GM12878 (cell line): ENCODE data around the gene WNT9A. TPM values are rescaled to one million over a fixed set of nuclear protein-coding genes. Genes with fewer than 3 reads are reported as not detected.
"Not testable (repeated sequence)": the region's sequence is repeated elsewhere in the genome, so short reads cannot be mapped to it uniquely, and the experiment has no call there.

Experiments
- ATAC-seq: fragments of 200-7000 bp; cut with Tn5 transposase; 3 replicates; pipeline ENCODE4 v1.9.1; 2020; ENCODE audit warnings: mild to moderate bottlenecking, moderate library complexity
- BruUV-seq: library from RNA; stranded (reverse); fragments of 400-500 nt; replicated peaks from 2 replicates; lab custom pipeline; 2021; lab: Mats Ljungman, UMichigan
- CTCF ChIA-PET: fragments of 300-600 bp; sonication (Branson Sonifier 250); formaldehyde crosslinking; extraction: SDS; loops from one replicate; lab custom pipeline; 2021; ENCODE audit warnings: inconsistent platforms; lab: Yijun Ruan, JAX
- POLR2A ChIA-PET: fragments of 350-600 bp; formaldehyde crosslinking; extraction: SDS; loops from one replicate; lab custom pipeline; 2021; ENCODE audit warnings: inconsistent platforms; lab: Charles Lee
- RAD21 ChIA-PET: fragments of 300-600 bp; sonication (Branson Sonifier 250); formaldehyde crosslinking; loops from one replicate; lab custom pipeline; 2023; ENCODE audit warnings: antibody characterized with exemption; ENCODE audit not compliant: unreplicated experiment; lab: Charles Lee
- SMC1A ChIA-PET: fragments of 300-600 bp; sonication (Branson Sonifier 250); formaldehyde crosslinking; loops from one replicate; lab custom pipeline; 2023; ENCODE audit not compliant: unreplicated experiment, uncharacterized antibody; lab: Charles Lee
- DNase-seq: peaks from one replicate; pipeline ENCODE4 v3.0.0-alpha.2; 2011; ENCODE audit warnings: low read depth, low spot score
- FAIRE-seq: peaks from 3 replicates; lab custom pipeline; 2011; peaks lifted over from hg19 to GRCh38; lab: Jason Lieb, UNC
- H2AFZ ChIP-seq: 2 replicates; pipeline ENCODE4 v1.6.0; 2011; ENCODE audit warnings: low read depth, low read length, control low read depth; ENCODE audit not compliant: control insufficient read depth
- H3K27ac ChIP-seq: 2 replicates; pipeline ENCODE4 v1.5.1; 2011; ENCODE audit warnings: control low read depth; ENCODE audit not compliant: control insufficient read depth, insufficient read depth
- H3K27me3 ChIP-seq, 2 experiments: replicated peaks in 1 of 2; 2 replicates each; pipeline versions ENCODE4 v1.6.0 to v1.6.1; 2011; ENCODE audit warnings: low read length in 1 of 2; ENCODE audit not compliant: control insufficient read depth in 2 of 2, insufficient read depth in 2 of 2
- H3K36me3 ChIP-seq, 2 experiments: 2 replicates each; pipeline ENCODE4 v1.5.1; 2011; ENCODE audit warnings: low read length in 1 of 2; ENCODE audit not compliant: control insufficient read depth in 2 of 2, insufficient read depth in 2 of 2
- H3K4me1 ChIP-seq: 2 replicates; pipeline ENCODE4 v1.6.1; 2011; ENCODE audit warnings: mild to moderate bottlenecking, low read length, moderate library complexity, mixed read lengths; ENCODE audit not compliant: control insufficient read depth, insufficient read depth
- H3K4me2 ChIP-seq: 2 replicates; pipeline ENCODE4 v1.6.0; 2011; ENCODE audit warnings: control low read depth; ENCODE audit not compliant: control insufficient read depth, insufficient read depth
- H3K4me3 ChIP-seq: fragments of 200-600 bp; sonication (generic); 2 replicates; pipeline ENCODE4 v1.5.1; 2016
- H3K79me2 ChIP-seq: 2 replicates; pipeline ENCODE4 v1.6.0; 2011; ENCODE audit warnings: low read length; ENCODE audit not compliant: control insufficient read depth, insufficient read depth
- H3K9ac ChIP-seq: 2 replicates; pipeline ENCODE4 v1.8.0; 2011; ENCODE audit warnings: low read length, control low read depth, mixed read lengths; ENCODE audit not compliant: control insufficient read depth, insufficient read depth
- H3K9me3 ChIP-seq: replicated peaks from 3 replicates; pipeline ENCODE4 v1.5.1; 2011; ENCODE audit warnings: mild to moderate bottlenecking, low read length; ENCODE audit not compliant: control insufficient read depth, insufficient read depth
- H4K20me1 ChIP-seq: 2 replicates; pipeline ENCODE4 v1.6.0; 2011; ENCODE audit not compliant: control insufficient read depth, insufficient read depth
- STAT1 ChIP-seq: fragments of 450-650 bp; conservative IDR thresholded peaks from 2 replicates; pipeline ENCODE4 v1.6.1; 2014; ENCODE audit warnings: antibody characterized with exemption, mild to moderate bottlenecking
- WRNIP1 ChIP-seq: IDR thresholded peaks from 2 replicates; pipeline ENCODE4 v1.6.1; 2011; ENCODE audit warnings: low read depth, low read length, improper control_type of control experiment, borderline replicate concordance
- WGBS: methylation state at CpG from one replicate; pipeline ENCODE4 v1.1.6; 2016; ENCODE audit warnings: low lambda C conversion rate; ENCODE audit not compliant: insufficient replicate concordance, insufficient coverage; ENCODE audit errors: missing lambda C conversion rate; 5-methylcytosine and 5-hydroxymethylcytosine counted together
- in situ Hi-C: fragments of 300-500 bp; cut with MboI; formaldehyde crosslinking; loops from 9 replicates; pipeline ENCODE4 v1.14.3; 2018; ENCODE audit warnings: mixed read lengths
- intact Hi-C: fragments of 100-400 bp; cut with micrococcal nuclease; formaldehyde crosslinking; loops from one replicate; pipeline ENCODE4 v1.14.2; 2022; ENCODE audit not compliant: unreplicated experiment
- polyA plus RNA-seq, 11 experiments: library from polyadenylated mRNA; depleted of rRNA in 4 of 11; unstranded in 6 of 11; stranded (reverse) in 5 of 11; fragments of >200 nt; fragmentation: Nextera tagmentation in 4 of 11; fragmentation: Illumina TruSeq in 1 of 11; extraction: Ambion mirVana in 4 of 11; extraction: Trizol in 1 of 11; gene quantifications; 1 replicate in 1 of 11; 2 replicates in 10 of 11; pipeline versions ENCODE4 v1.2.1 to v1.2.3, GENCODE V29; 2011 to 2016; ENCODE audit warnings: inconsistent platforms in 2 of 11, missing spikeins in 2 of 11, low read depth in 1 of 11
- total RNA-seq, 4 experiments: library from RNA; depleted of rRNA in 3 of 4; stranded (reverse); fragments of >200 nt in 3 of 4; fragmentation: Illumina TruSeq in 1 of 4; extraction: Trizol in 1 of 4; gene quantifications; 2 replicates each; pipeline versions ENCODE4 v1.2.1 to v1.2.3, GENCODE V29; 2013 to 2021

Gene WNT9A
- total and polyA plus RNA-seq, 10 of the 15 experiments (the other 5 are each of a cell fraction or from before 2014, with no cell fraction given): not detected

- TF ChIP-seq STAT1 (no peak), WRNIP1 (no peak)
- TF ChIP-seq, all 136 proteins: peak for 0
Observed at GRCh38 chr1:227880342-227880924, 67.3 kb downstream of the WNT9A start (continued).

GRCh38 chr1:227877810-227878209, 69.9 kb downstream of the WNT9A start:
- DNase-seq, POLR2A ChIA-PET, H3K27me3 ChIP-seq, H3K27ac ChIP-seq, RAD21 ChIA-PET, H3K4me1 ChIP-seq, in situ Hi-C loops, H3K79me2 ChIP-seq, H3K9me3 ChIP-seq, BruUV-seq, FAIRE-seq, SMC1A ChIA-PET, H3K9ac ChIP-seq, H4K20me1 ChIP-seq, CTCF ChIA-PET, H2AFZ ChIP-seq, H3K36me3 ChIP-seq, intact Hi-C loops, H3K4me2 ChIP-seq, ATAC-seq, H3K4me3 ChIP-seq: not testable (repeated sequence)
- WGBS: 0% methylated on average over 2 of the region's 3 CpGs

DNA sequence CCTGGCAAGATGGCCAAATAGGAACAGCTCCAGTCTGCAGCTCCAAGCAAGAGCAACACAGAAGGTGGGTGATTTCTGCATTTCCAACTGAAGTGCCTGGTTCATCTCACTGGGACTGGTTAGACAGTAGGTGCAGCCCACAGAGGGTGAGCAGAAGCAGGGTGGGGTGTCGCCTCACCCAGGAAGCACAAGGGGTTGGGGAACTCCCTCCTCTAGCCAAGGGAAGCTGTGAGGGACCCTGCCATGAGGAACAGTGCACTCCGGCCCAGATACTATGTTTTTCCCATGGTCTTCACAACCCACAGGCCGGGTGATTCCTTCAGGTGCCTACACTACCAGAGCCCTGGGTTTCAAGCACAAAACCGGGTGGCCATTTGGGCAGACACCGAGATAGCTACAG, 75.8 kb downstream of the WNT9A start:
- H2AFZ ChIP-seq, H4K20me1 ChIP-seq, POLR2A ChIA-PET: not testable (repeated sequence)

More for the DNA sequence above, 75.8 kb downstream of the WNT9A start:
- H3K4me2 ChIP-seq, in situ Hi-C loops, H3K4me1 ChIP-seq, H3K4me3 ChIP-seq, H3K36me3 ChIP-seq, H3K79me2 ChIP-seq, H3K9ac ChIP-seq, CTCF ChIA-PET, DNase-seq, H3K9me3 ChIP-seq, RAD21 ChIA-PET, FAIRE-seq, intact Hi-C loops, H3K27ac ChIP-seq, SMC1A ChIA-PET, ATAC-seq, BruUV-seq, H3K27me3 ChIP-seq: not testable (repeated sequence)
- 2% methylated on average over 4 of the region's 5 CpGs for WGBS
